RWPE2 (cell line): ENCODE measurements around the gene ZNF292.

Experiments used
- ATAC-seq: fragments of 200-7000 bp; cut with Tn5 transposase; 3 replicates; pipeline ENCODE4 v1.9.1; 2021; ENCODE audit warnings: low read depth
- DNase-seq: peaks from one replicate; pipeline ENCODE4 v3.0.0-alpha.2; 2020; ENCODE audit warnings: low spot score
- H3K27ac ChIP-seq: fragments of 450-650 bp; 2 replicates; pipeline ENCODE4 v1.5.1; 2017; ENCODE audit warnings: mild to moderate bottlenecking; ENCODE audit not compliant: poor library complexity, severe bottlenecking
- H3K27me3 ChIP-seq: fragments of 250-450 bp; sonication (Bioruptor Pico); 2 replicates; pipeline ENCODE4 v1.5.1; 2021; ENCODE audit warnings: mild to moderate bottlenecking, moderate library complexity; ENCODE audit not compliant: insufficient read depth, poor library complexity, severe bottlenecking
- H3K36me3 ChIP-seq: fragments of 250-450 bp; sonication (Bioruptor Pico); 2 replicates; pipeline ENCODE4 v1.5.1; 2020; ENCODE audit warnings: low read depth, mild to moderate bottlenecking, moderate library complexity
- H3K4me1 ChIP-seq: fragments of 250-450 bp; sonication (Bioruptor Pico); 2 replicates; pipeline ENCODE4 v1.5.1; 2021; ENCODE audit warnings: mild to moderate bottlenecking, moderate library complexity; ENCODE audit not compliant: insufficient read depth, poor library complexity, severe bottlenecking
- H3K4me3 ChIP-seq: fragments of 250-450 bp; sonication (Bioruptor Pico); 2 replicates; pipeline ENCODE4 v1.5.1; 2021; ENCODE audit warnings: mild to moderate bottlenecking, moderate library complexity; ENCODE audit not compliant: severe bottlenecking
- H3K9me3 ChIP-seq: fragments of 250-450 bp; sonication (Bioruptor Pico); 2 replicates; pipeline ENCODE4 v1.5.1; 2021; ENCODE audit warnings: mild to moderate bottlenecking, moderate library complexity; ENCODE audit not compliant: severe bottlenecking
- CTCF ChIP-seq: fragments of 450-650 bp; IDR thresholded peaks from one replicate; pipeline ENCODE4 v1.5.1; 2017; ENCODE audit warnings: mild to moderate bottlenecking, moderate library complexity; ENCODE audit not compliant: poor library complexity, severe bottlenecking

ZNF292 gene

GRCh38 chr6:87165185-87165584, 9.8 kb downstream of the ZNF292 start:
- Histone ChIP-seq H3K27me3 (no peaks in the 10 kb centered on the region), H3K4me1 (peaks cover 11% of the 10 kb centered on the region), H3K9me3 (no peaks in the 10 kb centered on the region), H3K36me3 (peaks cover 13% of the 10 kb centered on the region; the same call in 1 of the 2 replicates), H3K27ac (no peak overlapping the region), H3K4me3 (no peak overlapping the region)
- DNase-seq: no peak
- no peak for ATAC-seq
- TF ChIP-seq CTCF: no peak

GRCh38 chr6:87171938-87172633, 16.7 kb downstream of the ZNF292 start:
- peaks cover 4% of the 10 kb centered on the region for H3K4me1 ChIP-seq
- DNase-seq: no peak
- no peak for TF ChIP-seq CTCF
- no peaks in the 10 kb centered on the region for H3K9me3 ChIP-seq
- no peak for ATAC-seq
- H3K4me3 ChIP-seq: no peak overlapping the region
- H3K36me3 ChIP-seq: peaks cover 13% of the 10 kb centered on the region; the same call in 1 of the 2 replicates
- H3K27ac ChIP-seq: no peak overlapping the region
- H3K27me3 ChIP-seq: no peaks in the 10 kb centered on the region

GRCh38 chr6:87174078-87174579, 18.8 kb downstream of the ZNF292 start:
- no peak for TF ChIP-seq CTCF
- H3K4me1 ChIP-seq: peaks cover 4% of the 10 kb centered on the region
- DNase-seq (no peak), ATAC-seq (peak; percentile 57; the same call in 2 of the 3 replicates)
- no peak overlapping the region for H3K27ac ChIP-seq
- no peak overlapping the region for H3K4me3 ChIP-seq
- H3K9me3 ChIP-seq: peaks cover 3% of the 10 kb centered on the region
- no peaks in the 10 kb centered on the region for H3K27me3 ChIP-seq
- H3K36me3 ChIP-seq: peaks cover 17% of the 10 kb centered on the region; the same call in 1 of the 2 replicates

GRCh38 chr6:87176493-87176892, 21.1 kb downstream of the ZNF292 start:
- Histone ChIP-seq H3K9me3 (peaks cover 3% of the 10 kb centered on the region), H3K27ac (no peak overlapping the region), H3K4me1 (no peaks in the 10 kb centered on the region), H3K36me3 (peaks cover 23% of the 10 kb centered on the region), H3K27me3 (no peaks in the 10 kb centered on the region), H3K4me3 (no peak overlapping the region)
- DNase-seq (no peak), ATAC-seq (no peak)
- TF ChIP-seq CTCF: no peak
